GM18873 (cell line): Measurements from ENCODE around the gene HOXD11.

Experiments
- ATAC-seq: cut with Tn5 transposase; IDR thresholded peaks from one replicate; pipeline ENCODE4 v1.9.1; 2021; ENCODE audit warnings: mild to moderate bottlenecking, moderate library complexity, moderate number of reproducible peaks; ENCODE audit not compliant: unreplicated experiment, low FRiP score

HOXD11 gene

DNA sequence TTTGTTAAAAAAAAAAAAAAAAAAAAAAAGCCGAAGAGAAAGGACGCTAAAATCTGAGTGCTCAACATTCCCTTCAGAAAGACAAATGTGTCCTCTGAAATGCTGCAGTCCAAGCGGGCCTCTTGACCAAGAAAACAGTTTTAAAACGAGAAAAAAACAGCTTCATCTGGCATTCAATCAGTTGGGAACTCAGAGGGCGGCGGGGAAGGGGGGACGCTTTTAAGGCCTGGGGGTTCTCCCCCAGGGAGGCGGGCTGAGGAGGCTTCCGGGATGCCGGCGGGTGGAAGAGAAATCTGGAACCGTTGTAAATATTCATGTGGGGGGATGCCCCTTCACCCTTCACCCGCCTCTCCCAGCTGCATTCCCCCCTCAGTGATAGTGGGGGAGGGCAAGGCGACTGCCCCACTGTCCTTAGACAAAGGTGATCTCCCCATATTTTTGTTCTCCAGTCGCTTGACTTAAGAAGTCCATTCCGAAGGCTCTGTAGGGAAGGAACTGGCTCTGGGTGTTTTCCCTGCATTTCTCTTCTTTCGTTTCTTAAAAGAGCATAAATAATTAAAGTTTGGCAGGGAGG is 3.3 kb upstream of the HOXD11 start:
- ATAC-seq: no peak

DNA sequence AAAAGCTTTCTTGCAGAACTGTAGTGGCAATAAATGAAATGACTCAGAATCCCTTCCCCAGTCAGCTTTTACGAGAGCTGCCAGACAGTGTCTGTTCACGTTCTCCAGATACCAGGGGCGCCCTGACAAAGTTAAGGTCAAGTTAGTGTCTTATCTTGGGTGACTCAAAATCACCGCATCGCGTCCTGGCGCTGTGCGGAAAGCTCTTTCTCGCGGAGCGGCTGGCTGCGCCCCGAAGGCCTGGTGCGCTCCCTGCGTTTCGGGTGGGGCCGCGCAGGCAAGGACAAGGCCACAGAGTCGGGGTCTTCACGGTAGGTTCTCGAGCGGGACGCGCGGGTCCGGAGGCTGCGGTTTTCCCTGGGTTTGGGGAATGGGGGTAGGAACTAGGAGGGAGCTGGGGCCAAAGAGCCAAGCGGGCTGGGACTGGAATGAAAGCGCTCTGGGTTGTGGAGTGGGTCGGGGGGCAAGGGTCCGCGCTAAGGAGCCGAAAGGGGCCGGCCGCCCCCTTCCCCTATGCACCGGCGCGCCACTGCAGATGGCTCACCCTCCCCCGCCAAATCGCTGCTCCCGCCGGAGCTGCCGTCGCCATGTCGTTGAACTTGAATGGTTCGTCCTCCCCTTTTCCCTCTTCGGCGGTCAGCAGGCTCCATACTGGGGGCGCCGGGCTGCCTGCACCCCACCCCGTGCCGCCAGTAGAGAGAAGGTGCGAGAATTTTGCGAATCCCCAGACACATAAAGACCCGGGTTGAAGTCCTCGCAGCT is 2.6 kb upstream of the HOXD11 start:
- no peak for ATAC-seq

DNA sequence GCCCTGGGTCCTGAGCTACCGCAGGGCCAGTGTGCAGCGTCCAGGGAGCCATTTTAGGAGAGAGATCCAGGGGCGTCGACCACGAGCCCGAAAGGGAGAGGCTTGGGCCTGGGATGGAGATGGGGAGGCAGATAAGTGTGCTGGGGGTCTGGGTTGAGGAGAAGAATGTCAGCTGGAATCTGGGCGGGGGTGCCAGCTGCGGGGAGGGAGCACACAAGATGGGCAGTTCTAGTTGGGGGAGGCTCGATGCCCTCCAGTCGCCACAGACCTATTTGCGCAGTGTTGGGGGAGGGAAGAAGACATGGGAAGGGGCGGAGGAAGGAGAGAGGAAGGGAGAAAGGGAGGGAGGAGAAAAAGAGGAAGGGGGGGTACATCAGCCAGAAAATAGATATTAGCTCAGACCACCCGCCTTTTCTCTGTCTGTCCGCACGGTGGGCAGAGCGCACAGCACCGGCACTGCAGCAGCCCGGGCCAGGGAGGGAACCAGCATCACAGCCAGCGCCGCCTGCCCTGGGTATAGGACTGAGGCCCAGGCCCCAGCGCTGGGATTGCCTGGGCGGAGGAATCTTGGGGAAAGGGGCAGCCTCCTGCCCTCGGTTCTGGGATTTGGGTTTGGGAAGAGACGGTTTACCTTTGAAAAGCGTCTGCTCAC is 1.9 kb upstream of the HOXD11 start:
- no peak for ATAC-seq

DNA sequence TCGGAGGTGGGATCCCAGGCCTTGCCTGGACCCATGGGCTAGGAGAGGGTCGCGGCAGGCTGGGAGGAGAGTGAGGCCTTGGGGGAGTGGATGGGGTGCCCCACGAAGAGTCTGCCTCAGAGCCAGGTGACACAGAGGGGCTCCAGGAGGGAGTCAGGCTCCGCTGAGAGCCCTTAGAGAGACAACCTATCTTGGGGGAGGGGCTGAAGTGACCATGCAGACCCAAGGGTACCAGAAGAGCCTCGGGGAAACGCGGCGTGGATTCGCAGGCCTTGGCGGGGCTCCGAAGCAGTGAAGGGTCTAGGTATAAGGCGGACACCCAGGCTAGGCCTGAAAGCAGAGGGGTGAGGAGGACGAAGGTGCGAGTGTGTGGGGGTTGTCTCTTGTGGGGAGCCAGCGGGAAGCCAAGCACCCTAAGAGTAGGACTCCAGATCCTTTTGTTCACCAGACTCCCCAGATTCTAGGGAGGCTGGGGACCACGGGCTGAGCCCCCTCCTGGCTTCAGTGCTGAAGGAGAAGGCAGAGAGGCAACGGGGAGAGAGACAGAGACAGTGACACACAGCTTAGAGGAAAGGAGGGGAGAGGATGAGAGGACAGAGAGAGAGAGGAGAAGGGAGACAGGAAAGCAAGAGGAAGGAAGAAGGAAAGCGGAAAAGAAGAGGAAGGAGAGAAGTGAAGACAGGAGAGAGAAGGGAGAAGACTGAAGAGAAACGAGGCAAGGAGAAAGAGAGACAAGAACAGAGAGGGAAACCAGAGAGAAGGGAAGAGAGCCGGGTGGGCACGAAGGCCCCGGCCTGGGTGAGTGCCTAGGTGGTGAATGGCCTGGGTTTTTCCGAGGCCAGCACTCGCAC is 1.1 kb upstream of the HOXD11 start:
- no peak for ATAC-seq

DNA sequence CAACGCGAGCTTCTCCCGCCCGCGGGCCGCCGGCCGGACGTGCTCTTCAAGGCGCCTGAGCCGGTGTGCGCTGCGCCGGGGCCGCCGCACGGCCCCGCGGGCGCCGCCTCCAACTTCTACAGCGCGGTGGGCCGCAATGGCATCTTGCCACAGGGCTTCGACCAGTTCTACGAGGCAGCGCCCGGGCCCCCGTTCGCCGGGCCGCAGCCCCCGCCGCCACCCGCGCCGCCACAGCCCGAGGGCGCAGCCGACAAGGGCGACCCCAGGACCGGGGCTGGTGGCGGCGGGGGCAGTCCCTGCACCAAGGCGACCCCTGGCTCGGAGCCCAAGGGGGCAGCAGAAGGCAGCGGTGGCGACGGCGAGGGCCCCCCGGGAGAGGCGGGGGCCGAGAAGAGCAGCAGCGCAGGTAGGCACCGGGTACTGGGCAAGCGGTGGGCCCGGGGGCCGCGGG is 676 bp downstream of the HOXD11 start:
- ATAC-seq: no peak

DNA sequence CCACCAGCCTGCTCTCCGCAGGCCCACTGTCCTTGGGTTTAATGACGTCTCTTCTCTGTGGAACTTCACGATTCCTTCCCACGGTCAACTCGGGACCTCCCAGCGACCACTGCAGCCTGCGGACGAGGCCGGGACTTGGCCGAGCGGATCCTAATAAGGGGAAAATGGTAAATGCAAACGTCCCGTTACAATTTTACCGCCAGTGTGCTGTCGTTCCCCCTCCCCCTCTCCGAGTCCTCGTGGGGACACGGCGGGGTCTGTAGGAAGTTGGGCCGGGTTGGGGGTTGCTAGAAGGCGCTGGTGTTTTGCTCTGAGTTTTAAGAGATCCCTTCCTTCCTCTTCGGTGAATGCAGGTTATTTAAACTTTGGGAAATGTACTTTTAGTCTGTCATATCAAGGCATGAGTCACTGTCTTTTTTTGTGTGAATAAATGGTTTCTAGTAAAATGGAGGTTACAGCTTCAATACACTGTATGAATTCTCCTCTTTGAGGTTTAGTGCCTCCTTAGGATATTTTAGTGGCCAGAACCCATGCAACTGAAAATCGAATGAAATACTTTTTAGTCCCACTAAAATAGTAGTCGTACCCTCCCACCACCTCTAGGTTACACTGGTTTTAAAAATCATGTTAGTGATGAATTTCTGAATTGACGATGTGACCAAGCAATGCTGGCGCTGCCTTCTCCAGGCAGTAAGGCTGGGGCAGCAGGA is 2.3 kb downstream of the HOXD11 start:
- no peak for ATAC-seq

DNA sequence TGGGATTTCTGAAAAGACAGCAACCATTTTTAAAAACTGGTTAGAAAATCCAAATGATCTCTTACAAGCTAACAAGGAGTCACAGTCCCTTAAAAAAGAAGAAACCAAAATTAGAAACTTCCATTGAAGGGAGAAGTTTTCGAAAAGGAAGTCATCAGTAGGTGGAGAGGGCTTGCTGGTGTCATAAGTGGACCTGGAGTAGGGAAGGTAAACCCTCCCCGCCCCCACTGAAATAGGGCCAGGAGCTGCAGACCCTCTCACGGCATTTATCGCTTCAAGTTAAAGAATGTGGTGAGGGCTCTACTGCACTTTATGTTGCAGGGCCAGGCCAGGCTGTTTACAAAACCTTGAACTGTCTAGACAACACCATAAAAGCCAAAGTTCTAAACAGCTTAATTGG is 2.9 kb downstream of the HOXD11 start:
- ATAC-seq: no peak

DNA sequence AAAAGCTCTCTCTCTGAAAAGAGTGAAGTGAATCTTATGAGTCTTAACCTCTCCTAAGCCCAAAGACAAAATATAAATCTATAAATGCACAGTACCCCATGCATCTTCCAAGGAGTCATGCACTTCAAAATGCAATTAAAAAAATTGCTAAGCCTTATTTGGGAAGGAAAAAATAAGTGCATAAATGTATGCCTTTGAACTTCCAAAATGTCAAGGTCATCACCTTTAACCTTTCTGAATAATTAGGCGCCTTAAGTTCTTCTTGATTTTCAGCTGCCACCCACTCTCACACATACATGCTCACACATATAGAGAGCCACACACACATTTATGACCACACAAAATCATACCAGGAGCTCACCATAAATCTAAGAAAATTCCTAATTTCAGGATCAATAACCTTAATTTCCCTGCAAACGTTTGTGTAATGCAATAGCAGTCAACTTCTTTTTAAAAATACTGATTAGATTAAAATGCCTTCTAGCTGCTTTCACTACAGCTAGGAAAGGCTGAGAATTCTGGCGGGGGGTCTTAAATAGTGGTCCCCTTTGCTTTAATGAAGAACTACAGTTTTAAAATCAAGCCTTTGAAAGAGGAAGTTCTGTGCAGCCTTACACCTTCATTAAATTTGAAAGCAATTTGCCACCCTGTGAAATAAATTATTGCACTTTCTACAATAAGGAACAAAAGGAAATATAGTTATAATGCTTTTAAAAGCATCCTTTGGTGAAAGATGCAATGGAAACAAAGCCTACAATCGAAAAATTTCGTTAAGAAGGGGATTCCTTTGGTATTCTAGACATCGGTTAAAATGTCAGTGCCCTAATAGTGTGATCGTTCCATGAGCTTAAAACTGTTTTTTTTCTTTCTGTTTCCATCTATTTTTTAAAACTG is 3.6 kb downstream of the HOXD11 start:
- no peak for ATAC-seq

DNA sequence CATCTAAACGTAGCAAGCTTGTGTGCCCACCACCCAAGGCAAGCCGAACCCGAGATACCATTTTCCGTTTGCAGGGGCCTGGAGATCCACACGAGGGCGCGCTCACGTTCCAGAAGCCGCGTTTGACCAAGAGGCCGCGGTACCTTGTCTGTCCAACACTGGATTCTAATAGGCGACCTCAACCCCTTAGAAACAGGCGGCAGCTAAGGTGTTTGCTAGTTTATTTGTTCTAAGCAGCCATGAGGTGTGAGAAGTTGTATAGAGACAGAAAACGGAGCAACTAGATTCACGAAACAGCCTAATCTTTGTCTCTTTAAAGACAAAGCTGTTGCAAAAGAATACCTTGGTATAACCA is 4.2 kb downstream of the HOXD11 start:
- no peak for ATAC-seq

DNA sequence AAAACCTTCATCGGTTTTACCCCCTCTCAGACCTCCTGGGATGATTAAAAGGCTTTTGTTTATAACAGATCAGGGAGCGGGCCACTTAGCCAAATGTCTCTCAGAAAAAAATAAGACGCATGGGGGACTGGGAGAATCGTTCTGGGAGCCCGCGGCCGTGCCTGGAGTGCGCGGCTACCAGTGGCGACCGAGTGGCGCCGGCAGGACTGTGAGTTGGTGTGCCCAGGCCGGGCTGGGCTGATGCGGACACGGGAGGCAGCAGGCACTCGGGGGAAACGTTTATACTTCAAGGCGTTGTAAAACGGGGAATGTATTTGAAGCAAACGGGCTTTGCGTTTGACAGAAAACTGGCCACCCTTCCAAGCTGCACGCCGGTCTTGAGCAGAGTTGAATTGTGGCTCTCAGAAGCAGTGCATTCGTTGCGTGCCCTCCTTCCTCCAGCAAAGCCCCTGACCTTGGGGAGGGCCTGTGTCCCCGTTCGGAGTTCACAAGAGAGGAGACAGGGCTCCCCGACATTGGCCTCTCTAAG is 4.8 kb downstream of the HOXD11 start:
- ATAC-seq: no peak

DNA sequence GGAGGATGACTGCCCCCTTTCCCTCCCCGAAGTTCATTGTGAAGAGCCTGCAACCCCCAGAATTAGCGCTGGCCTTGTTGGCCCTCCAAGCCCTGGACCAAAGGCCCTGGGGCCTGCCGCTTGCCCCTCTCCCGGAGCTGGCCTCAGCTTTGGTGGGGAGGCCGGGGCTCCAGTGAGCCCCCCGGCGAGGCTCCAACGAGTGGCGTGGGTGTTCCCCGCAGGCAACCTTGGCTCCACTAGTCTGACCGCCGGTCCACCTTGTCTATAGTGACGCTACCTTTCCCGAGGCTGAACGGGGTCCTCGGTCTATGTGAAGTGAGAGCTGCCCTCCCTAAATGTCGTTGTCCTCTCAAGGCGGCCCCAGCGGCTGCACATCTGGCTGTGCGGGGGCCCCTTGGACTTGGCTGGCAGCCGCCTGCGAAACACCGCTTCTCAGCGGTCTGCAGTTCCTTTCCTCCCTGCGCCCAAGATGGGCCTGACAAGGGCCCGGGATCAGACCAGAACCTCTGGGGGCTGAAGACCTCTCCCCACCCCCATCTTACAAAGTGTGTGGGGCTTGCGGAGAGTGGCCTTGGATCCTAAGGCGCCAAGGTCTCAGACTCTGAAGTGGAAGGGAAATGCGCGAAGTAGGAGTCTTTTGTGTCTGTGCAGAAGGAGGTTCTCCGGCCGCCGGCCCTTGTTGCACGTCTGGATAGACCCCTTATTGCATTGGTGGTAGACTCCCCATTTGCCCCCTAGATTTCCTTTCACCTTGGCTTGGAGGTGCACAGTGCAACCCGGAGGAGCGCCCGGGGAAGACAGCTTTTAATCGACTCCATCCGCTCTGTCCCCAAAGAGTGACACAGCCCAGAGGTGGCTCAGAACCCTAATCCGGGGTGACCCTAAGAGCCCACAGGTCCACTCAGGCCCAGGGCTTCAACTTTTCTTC is 5.6 kb downstream of the HOXD11 start:
- ATAC-seq: no peak

DNA sequence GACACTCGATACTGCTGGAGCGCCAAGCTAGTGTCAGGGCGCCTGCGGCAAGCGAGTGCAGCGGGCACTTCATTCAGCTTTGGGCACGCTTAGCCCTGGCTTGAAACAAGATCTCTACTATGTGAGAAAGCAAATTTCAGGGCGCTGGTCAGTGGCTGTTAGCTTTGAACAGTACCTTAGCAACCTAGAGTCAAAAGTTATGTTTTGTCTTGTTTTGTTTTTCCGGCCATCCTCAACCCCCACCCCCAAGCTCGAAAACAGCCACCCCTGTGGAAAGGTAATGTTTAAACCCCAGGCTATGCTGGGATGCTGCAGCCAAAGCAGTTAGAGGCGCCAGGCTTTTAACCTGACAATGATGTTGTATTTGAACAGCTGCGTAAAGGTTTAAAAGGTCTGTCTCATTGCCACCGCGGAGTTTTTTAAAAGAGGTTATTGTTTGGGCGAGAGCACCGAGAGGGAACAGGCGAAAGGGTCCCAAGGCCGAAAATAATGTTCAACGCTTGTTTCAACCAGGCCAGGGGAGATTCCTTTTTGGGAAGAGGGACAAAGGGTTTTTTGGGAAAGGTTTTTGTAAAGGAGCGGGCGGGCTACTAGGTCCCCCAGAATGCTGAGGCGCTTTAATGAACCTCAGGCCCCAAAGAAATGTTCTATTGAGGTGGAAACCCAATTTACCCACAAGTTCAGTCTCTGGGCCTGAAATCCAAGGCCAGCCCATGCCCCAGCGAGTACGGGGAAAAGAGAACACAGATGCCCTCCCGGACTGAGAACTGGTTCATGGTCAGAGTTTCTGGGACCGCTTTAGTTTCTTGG is 7.2 kb downstream of the HOXD11 start:
- no peak for ATAC-seq

DNA sequence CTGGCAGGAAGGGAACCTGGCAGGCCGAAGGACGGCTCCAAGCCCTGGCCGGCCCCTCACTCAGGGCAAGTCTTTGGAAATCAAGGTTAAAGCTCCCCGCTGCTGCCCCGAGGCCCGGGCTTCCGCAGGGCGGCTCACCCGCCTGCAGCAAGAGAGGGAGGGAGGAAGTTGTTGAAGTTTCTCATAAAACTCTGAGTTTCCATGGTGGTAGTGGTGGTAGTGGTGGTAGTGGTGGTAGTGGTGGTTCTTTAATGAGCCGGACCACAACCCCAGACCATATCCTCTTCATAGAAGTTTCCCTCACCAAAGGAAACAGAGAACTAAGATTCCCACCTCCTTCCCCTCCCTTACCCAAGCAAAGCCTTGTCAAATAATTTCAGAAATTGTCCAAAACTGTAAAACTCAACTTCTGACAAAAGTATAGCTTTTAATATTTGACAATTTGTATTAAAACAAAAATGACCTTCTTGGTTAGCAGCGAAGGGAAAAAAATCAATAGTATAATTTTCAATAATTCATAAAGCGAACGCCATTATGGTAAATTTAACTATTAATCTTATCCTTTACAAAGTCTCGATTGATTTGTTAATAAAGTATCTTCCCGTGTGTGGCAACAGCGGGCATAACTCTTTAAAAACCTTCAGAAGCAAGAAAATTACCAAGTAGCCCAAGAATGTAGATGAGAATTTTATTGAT is 8.0 kb downstream of the HOXD11 start:
- no peak for ATAC-seq

DNA sequence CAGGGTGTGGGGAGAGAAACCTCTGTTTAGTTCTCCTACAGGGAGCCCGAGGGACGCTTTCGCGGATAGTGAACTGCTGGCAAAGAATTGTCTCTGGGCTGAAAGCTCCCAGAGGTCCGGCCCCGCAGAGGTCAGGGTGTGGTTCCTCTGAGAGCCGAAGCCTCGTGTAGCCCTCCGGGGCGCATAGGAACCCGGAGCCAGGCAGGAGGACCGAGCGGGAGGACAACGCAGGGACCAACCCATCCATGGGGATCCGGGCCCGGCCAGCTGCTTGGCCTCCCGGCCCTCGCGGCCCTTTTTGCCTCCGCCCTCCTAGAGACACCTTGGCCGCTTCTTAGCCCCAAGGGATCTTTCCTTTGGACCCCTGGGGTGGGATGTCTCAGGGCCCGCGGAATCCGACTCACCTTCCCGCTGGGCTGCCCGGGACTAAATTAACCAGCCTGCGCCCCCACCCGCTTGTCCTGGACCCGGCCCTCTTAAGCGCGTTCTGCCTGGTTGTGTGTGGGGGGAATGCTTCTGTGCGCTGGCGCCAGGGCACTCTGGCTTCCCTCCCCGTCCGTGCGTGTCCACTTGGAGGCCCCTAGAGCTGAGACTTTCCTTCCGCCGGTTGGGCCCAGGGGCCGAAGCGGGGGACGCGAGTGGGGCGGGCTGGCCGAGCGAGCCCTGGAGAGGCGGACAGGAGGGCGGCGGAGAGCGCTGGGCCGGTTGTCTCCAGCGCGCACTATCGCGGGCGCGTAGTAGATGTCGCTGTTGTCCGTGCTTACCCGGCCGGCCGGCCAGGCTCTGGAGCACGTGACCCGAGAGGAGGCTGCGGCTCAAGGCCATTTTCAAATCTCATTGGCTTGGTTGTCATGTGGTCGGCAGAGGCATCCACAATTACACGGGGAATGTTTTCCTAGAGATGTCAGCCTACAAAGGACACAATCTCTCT is 9.1 kb downstream of the HOXD11 start, which contains the start of gene HOXD10:
Gene HOXD10, plus strand, starts transcription at position 896 of the 931 bp plus-strand sequence. CDS start 56 bp downstream, outside the sequence.
- ATAC-seq: no peak

DNA sequence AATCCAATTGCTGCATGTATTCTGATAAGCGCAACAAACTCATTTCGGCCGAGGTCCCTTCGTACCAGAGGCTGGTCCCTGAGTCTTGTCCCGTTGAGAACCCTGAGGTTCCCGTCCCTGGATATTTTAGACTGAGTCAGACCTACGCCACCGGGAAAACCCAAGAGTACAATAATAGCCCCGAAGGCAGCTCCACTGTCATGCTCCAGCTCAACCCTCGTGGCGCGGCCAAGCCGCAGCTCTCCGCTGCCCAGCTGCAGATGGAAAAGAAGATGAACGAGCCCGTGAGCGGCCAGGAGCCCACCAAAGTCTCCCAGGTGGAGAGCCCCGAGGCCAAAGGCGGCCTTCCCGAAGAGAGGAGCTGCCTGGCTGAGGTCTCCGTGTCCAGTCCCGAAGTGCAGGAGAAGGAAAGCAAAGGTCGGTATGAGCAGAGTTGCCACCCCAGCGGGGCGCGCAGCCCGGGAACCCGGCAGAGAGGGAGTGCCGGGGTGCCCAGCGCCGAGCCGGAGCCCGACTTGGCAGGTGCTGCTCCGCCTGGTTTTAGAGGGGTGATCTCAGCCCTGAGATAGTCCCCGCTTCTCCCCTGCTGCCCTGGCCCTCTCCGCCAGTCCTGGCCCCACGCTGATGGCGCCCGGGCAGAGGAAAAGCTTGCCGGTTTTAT is 10.2 kb downstream of the HOXD11 start:
- ATAC-seq: no peak
